GM19397 (cell line): ENCODE measurements around the gene ELMO1.

ENCODE experiments used
- ATAC-seq: cut with Tn5 transposase; IDR thresholded peaks from one replicate; pipeline ENCODE4 v1.9.1; 2021; ENCODE audit warnings: mild to moderate bottlenecking, moderate library complexity; ENCODE audit not compliant: unreplicated experiment

The ELMO1 gene

GRCh38 chr7:37198041-37198905 is 250.4 kb downstream of the ELMO1 start:
- no peak for ATAC-seq

DNA sequence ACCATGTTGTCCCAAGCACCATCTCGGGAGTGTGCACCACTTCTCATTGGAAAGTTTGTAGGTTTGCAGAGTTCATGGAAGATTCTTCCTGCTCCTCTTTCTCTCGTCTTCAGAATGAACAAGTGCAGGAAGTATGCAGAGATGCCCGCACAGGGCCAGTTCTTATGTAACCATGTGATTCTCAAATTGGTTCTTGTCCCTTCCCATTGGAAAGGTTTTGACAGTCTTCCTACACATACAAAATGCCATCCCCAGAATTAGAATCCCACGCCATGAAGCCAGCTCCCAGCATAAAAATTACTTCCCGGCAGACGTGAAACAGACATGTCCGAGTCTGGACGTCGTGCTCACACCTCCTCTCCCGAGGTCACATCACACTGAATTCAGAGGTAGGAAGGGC is 251.6 kb downstream of the ELMO1 start:
- ATAC-seq = no peak

DNA sequence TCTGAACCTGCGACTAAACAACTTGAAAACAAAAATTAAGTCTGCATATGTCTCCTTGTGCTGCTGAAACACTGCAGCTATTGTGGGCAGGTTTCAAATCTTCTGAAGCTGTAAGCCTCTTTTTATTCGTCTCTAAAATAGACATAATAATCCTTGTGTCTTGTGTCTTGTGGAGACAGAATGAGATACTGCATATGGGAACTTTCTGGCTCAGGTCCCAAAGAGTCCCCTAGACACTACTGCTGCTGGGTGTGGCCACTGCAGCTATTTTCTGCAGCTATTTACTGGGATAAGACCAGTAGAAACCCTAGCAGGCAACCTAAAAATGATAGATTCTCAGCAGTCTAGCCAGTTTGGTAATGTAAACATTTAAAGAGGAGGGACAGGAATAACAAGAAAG is 252.0 kb downstream of the ELMO1 start:
- ATAC-seq = no peak

DNA sequence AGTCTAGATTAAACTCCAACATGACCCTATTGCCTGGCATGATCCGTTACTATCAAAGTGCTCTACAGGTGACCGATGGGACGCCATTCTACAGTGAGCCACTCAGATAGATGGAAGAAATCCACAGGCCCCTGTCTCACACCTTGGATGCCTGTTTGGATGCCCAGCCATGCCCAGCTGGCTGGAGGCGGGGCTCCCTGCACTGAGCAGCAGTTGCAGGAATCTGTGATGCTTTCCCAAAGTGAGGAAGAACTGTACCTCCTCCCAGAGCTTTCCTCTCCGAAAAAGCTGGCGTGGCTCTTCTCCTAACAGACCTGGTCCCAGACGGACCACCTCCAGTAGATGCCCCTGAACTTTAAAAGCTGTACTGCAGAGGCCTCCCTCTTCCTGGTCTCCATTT is 253.3 kb downstream of the ELMO1 start:
- no peak for ATAC-seq

DNA sequence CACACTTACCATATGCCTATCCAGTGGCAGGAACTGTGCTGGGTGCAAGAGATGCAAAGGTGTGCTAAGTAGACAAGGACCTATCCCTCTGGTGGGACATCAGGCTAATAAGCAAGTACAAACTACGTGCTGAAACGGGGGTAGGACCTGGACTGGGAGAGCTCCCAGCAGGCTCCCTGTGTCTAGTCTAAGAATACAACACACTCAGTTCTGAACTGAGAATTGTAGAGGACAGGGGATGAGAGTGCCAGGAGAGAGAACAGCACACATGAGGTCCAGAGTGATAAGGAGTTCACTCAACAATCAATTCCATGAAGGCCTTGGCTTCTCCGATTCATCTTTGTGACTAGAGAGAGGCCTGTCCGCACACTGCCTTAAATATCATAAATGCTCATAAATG is 253.7 kb downstream of the ELMO1 start:
- no peak for ATAC-seq

DNA sequence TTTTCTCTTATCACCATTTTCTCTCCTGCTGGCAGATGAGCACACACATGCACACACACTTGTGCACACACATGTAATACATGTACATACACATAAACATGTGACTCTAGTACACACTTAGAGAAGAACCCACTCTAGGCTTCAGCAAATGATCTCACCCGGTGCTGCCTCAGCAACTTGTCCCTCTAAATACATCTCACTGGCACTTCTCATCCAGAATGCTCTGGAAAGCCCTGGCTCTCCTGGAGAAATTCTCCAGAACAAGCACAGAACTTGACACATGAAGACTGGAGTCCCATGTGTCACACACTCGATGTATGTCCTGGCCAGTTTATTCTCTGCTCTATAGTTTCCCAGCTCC is 254.9 kb downstream of the ELMO1 start:
- ATAC-seq = no peak

DNA sequence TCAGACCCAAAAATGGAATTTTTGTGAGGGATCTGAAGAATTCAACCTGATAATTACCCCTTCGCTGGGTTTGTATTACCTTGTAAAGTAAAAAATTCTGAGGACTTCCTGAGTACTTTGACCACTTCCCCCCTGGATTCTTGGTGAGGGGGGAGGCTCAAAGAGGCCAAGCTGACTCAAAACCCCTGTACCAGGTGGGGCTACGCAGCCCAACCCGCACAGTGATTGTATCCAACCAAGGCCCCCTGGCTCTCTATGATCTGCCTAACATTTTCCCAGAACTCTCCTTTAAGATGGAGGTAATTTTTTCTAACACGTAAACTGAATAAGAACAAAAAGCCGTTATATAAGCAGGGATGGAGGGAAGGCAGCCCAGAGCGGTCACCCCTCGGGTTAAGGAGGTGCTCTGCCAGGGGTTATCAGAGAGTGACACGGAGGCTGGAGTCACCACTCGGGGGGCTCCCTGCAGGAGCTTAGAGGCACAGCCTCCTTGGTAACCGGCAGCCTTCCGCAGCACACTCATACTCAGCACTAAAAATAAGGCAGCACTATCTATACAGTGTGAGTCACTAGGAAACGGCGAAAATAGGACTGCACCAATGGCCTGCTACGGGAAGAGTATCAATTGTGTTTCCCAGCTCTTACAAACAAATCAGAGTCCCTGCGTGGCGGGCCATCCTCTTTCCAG is 255.4 kb downstream of the ELMO1 start:
- no peak for ATAC-seq

GRCh38 chr7:37191797-37192196 is 256.9 kb downstream of the ELMO1 start:
- no peak for ATAC-seq

- ATAC-seq = no peak
Measured at GRCh38 chr7:37187179-37187578, 261.5 kb downstream of the ELMO1 start.

DNA sequence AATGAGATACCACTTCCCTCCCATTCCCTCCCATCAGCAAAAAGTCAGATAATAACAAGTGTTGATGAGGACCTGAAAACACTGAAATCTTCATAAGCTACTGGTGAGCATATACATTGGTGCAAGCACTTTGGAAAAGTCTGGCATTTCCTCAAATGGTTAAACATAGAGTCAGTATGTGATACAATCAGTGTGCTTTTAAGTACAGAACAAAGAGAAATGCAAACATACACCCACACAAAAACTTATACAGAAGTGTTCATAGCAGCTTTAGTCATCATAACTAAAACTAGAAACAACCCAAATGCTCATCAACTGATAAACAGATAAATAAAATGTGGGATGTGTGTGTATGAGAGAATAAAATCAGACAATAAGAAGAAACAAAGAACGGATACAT is 261.9 kb downstream of the ELMO1 start:
- no peak for ATAC-seq

GRCh38 chr7:37181550-37181932 is 267.1 kb downstream of the ELMO1 start:
- ATAC-seq = no peak

- no peak for ATAC-seq
Measured at GRCh38 chr7:37180828-37181549, 267.7 kb downstream of the ELMO1 start.

DNA sequence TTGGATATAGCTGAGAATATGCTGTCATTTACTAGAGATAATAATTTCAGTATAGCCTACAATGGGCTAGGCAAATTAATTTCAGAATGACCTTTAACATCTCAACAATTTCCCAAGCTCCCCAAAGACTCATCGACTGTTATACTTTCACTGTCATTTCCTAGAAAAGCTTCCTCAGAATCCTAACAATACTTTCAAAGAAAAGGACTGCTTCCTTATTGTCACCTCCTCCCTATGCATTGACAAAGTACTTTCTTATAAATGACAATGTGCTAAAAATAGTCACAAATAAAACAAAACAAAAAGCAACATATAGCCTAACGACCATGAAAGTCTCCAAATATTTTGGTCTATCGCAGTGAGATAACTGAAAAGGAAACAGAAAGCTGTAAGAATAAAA is 272.6 kb downstream of the ELMO1 start:
- ATAC-seq = no peak

GRCh38 chr7:37174460-37174859 is 274.2 kb downstream of the ELMO1 start:
- ATAC-seq = no peak

DNA sequence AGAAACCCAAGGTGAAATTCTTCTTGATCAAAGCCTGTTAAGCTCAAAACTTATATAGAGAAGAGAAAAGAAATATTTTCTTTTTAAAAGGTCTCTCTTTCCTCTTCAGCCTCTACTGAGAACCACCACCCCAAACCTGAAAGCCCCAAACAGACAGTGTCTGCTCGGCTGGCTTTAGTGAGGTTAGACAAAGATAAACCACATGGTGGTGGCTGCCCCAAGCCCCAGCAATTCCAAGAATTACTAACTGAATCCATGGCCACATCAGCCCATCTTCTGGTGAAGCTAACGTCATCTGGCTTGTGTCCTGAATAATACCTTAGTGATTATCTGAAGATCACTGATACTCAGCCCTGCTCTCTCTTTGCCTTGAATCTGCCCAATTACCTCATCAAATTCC is 275.0 kb downstream of the ELMO1 start:
- no peak for ATAC-seq

DNA sequence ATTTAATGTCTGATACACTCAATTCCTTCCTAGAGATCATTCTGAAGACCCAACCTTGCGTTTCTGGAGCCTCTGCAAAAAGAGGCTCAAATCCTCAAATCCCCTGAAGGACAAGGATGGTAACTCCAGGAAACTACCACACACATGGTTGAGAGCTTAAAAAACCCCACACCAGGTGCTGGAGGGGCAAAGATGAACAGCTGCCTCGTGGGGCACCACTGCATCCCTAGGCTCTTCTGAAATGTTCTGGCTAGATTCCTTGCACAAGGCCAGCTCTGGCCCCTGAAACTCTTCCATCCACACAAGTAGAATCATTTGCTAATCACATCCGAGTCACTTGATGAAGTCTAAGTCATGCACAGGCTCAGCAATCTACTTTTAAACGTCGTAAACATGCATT is 286.6 kb downstream of the ELMO1 start:
- ATAC-seq = no peak

DNA sequence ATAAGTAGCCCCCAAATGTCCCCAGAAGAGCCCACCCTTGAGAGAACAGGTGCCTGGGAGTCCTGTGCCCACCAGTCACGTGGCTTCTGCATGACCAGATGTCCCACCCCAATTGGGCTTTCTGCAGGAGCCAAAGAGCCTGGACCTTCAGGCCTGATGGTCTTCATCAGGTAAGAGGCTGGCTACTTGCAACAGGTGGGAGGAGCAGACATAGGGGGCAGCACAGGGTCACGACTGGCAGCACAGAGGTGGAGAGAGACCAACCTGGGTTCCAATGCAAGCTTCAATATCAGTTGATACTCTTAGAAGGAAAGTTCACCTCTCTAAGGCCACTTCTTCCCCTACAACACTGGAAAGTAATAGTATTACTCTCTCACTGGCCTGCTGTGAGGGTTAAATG is 288.0 kb downstream of the ELMO1 start:
- no peak for ATAC-seq

DNA sequence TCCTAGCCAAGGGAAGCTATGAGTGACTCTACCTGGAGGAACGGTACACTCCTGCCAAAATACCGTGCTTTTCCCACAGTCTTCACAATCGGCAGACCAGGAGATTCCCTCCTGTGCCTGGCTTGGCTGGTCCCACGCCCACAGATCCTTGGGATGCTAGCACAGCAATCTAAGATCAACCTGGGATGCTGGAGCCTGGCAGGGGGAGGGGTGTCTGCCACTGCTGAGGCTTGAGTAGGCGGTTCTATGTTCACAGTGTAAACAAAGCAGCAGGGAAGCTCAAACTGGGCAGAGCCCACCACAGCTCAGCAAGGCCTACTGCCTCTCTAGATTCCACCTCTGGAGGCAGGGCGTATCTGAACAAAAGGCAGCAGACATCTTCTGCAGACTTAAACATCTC is 295.3 kb downstream of the ELMO1 start:
- no peak for ATAC-seq

- ATAC-seq = no peak
Measured at GRCh38 chr7:37151741-37152413, 296.8 kb downstream of the ELMO1 start.

GRCh38 chr7:37150856-37151255 is 297.8 kb downstream of the ELMO1 start:
- no peak for ATAC-seq

GRCh38 chr7:37150180-37150579 is 298.5 kb downstream of the ELMO1 start:
- ATAC-seq = no peak
